HEK293 (cell line): ENCODE results near the gene CEACAM6.

Source experiments
- CTCF ChIA-PET: fragments of 350-600 bp; formaldehyde crosslinking; extraction: SDS; loops from one replicate; lab custom pipeline; 2021; ENCODE audit warnings: antibody characterized with exemption; lab: Yijun Ruan, JAX
- POLR2A ChIA-PET: fragments of 300-600 bp; formaldehyde crosslinking; extraction: SDS; loops from one replicate; lab custom pipeline; 2020; ENCODE audit warnings: antibody characterized with exemption, inconsistent platforms; lab: Yijun Ruan, JAX
- H3K27ac ChIP-seq: fragments of 200-500 bp; sonication (Bioruptor generic); 2 replicates; pipeline ENCODE4 v1.5.1; 2014; ENCODE audit warnings: low read depth, low read length, control low read depth, inconsistent platforms; ENCODE audit errors: extremely low read depth
- H3K36me3 ChIP-seq, 2 experiments: fragments of 200-500 bp in 1 of 2; sonication (Bioruptor generic) in 1 of 2; 1 replicate in 1 of 2; 2 replicates in 1 of 2; pipeline ENCODE4 v1.5.1; 2014 to 2017; ENCODE audit warnings: inconsistent platforms in 2 of 2, low read length in 2 of 2; ENCODE audit not compliant: control insufficient read depth in 2 of 2, insufficient read depth in 1 of 2
- H3K4me1 ChIP-seq: fragments of 200-500 bp; sonication (Bioruptor generic); 2 replicates; pipeline ENCODE4 v1.5.1; 2014; ENCODE audit warnings: mild to moderate bottlenecking, low read length, inconsistent platforms; ENCODE audit not compliant: control insufficient read depth, insufficient read depth
- H3K4me3 ChIP-seq: 2 replicates; pipeline ENCODE4 v1.5.1; 2011; ENCODE audit warnings: low read depth, mild to moderate bottlenecking, control low read depth, low read length, moderate library complexity
- H3K9me3 ChIP-seq: fragments of 200-500 bp; sonication (Bioruptor generic); 2 replicates; pipeline ENCODE4 v1.5.1; 2014; ENCODE audit warnings: low read depth, low read length, inconsistent platforms; ENCODE audit not compliant: control insufficient read depth, insufficient read depth
- GFI1B ChIP-seq: fragments of 450-650 bp; formaldehyde crosslinking; IDR thresholded peaks from 2 replicates; pipeline ENCODE4 v1.5.1; 2016; ENCODE audit warnings: missing biosample characterization, missing genetic modification characterization
- ZBTB10 ChIP-seq: fragments of 450-650 bp; formaldehyde crosslinking; IDR thresholded peaks from 2 replicates; pipeline ENCODE4 v1.5.1; 2016; ENCODE audit warnings: missing biosample characterization, missing genetic modification characterization
- ZNF510 ChIP-seq: fragments of 450-650 bp; formaldehyde crosslinking; IDR thresholded peaks from 2 replicates; pipeline ENCODE4 v1.5.1; 2018; ENCODE audit warnings: mild to moderate bottlenecking, missing genetic modification characterization, missing biosample characterization; ENCODE audit not compliant: insufficient replicate concordance
- ZNF529 ChIP-seq: fragments of 450-650 bp; formaldehyde crosslinking; IDR thresholded peaks from 2 replicates; pipeline ENCODE4 v1.5.1; 2017; ENCODE audit warnings: missing genetic modification characterization, missing biosample characterization; ENCODE audit not compliant: insufficient replicate concordance
- ZNF654 ChIP-seq: fragments of 450-650 bp; formaldehyde crosslinking; IDR thresholded peaks from 2 replicates; pipeline ENCODE4 v1.5.1; 2016; ENCODE audit warnings: low read depth, missing biosample characterization, missing genetic modification characterization
- ZNF660 ChIP-seq: fragments of 450-650 bp; IDR thresholded peaks from 2 replicates; pipeline ENCODE4 v1.5.1; 2018; ENCODE audit warnings: missing biosample characterization, mild to moderate bottlenecking, missing genetic modification characterization
- ZNF768 ChIP-seq: fragments of 450-650 bp; formaldehyde crosslinking; IDR thresholded peaks from 2 replicates; pipeline ENCODE4 v1.5.1; 2018; ENCODE audit warnings: missing biosample characterization, mild to moderate bottlenecking, missing genetic modification characterization
- TF ChIP-seq, protein P1 (sequence below): fragments of 450-650 bp; formaldehyde crosslinking; IDR thresholded peaks from 2 replicates; pipeline ENCODE4 v1.5.1; 2016; ENCODE audit warnings: missing biosample characterization, missing genetic modification characterization, borderline replicate concordance
- TF ChIP-seq, protein P2 (sequence below): fragments of 450-650 bp; formaldehyde crosslinking; IDR thresholded peaks from 2 replicates; pipeline ENCODE4 v1.5.1; 2016; ENCODE audit warnings: missing biosample characterization, missing genetic modification characterization
- TF ChIP-seq, protein P3 (sequence below): fragments of 450-650 bp; formaldehyde crosslinking; IDR thresholded peaks from 2 replicates; pipeline ENCODE4 v1.5.1; 2016; ENCODE audit warnings: missing biosample characterization, missing genetic modification characterization

Gene CEACAM6

DNA sequence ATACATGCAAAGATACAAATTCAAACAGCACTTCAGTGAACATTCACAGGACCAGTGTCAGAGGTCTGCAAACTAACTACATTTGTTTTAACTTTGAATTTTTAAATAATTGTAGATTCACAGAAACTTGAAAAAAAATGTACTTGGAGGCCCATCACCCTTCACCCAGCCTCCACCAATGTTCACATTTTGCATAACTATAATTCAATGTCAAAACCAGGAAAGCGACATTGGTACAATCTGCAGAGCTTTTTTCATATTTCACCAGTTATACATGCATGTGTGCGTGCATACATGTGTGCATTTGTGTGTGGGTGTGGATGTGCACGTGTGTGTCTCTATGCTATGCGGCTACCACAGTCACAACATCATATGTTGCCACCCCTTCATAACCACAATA, 60.0 kb downstream of the CEACAM6 start:
- ChIA-PET CTCF (interaction anchor here (1.3 to 13.3 kb wide), 4 partner anchors 20 to 63 kb away, joined by 3 to 202 read pairs (median 8); partner anchors contain the start of gene CEACAM3), POLR2A (no interaction called here)
- no peaks in the 10 kb centered on the region for H3K9me3 ChIP-seq

DNA sequence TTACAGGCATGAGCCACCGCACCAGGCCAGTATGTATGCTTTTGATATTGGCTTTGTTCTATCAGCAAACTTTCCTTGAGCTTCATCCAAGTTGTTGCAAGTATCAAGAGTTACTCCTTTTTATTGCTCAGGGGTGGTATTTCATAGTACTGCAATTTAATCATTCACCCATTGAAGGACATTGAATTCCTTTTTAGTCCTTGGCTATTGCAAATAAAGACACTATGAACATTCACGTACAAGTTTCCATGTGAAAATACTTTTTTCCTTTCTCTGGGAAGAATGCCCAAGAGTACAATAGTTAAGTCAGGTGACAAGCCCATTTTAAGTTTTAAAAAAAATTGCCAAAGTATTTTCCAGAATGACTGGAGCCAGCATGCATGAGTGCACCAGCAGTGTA, 61.4 kb downstream of the CEACAM6 start:
- Histone ChIP-seq H3K9me3 (no peaks in the 10 kb centered on the region), H3K27ac (no peak overlapping the region), H3K4me1 (no peaks in the 10 kb centered on the region), H3K4me3 (no peak overlapping the region), H3K36me3 (no peaks in the 10 kb centered on the region)
- TF ChIP-seq ZBTB10 (no peak), ZNF510 (tag by site-specific recombination) (no peak), GFI1B (tag by site-specific recombination) (no peak)
- ChIA-PET CTCF (interaction anchor here (0.5 to 13.3 kb wide), 4 partner anchors 22 to 246 kb away, joined by 3 to 202 read pairs (median 17); partner anchors contain the start of gene CEACAM3), POLR2A (no interaction called here)

More for the DNA sequence above, 60.0 kb downstream of the CEACAM6 start:
- no peak overlapping the region for H3K4me3 ChIP-seq
- H3K27ac ChIP-seq = no peak overlapping the region
- H3K36me3 ChIP-seq = no peaks in the 10 kb centered on the region
- peak; percentile 94 for TF ChIP-seq ZNF529 (tag by site-specific recombination)
- TF ChIP-seq, protein P1, sequence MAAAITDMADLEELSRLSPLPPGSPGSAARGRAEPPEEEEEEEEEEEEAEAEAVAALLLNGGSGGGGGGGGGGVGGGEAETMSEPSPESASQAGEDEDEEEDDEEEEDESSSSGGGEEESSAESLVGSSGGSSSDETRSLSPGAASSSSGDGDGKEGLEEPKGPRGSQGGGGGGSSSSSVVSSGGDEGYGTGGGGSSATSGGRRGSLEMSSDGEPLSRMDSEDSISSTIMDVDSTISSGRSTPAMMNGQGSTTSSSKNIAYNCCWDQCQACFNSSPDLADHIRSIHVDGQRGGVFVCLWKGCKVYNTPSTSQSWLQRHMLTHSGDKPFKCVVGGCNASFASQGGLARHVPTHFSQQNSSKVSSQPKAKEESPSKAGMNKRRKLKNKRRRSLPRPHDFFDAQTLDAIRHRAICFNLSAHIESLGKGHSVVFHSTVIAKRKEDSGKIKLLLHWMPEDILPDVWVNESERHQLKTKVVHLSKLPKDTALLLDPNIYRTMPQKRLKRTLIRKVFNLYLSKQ (tag by site-specific recombination) = no peak
- H3K4me1 ChIP-seq = no peaks in the 10 kb centered on the region

DNA sequence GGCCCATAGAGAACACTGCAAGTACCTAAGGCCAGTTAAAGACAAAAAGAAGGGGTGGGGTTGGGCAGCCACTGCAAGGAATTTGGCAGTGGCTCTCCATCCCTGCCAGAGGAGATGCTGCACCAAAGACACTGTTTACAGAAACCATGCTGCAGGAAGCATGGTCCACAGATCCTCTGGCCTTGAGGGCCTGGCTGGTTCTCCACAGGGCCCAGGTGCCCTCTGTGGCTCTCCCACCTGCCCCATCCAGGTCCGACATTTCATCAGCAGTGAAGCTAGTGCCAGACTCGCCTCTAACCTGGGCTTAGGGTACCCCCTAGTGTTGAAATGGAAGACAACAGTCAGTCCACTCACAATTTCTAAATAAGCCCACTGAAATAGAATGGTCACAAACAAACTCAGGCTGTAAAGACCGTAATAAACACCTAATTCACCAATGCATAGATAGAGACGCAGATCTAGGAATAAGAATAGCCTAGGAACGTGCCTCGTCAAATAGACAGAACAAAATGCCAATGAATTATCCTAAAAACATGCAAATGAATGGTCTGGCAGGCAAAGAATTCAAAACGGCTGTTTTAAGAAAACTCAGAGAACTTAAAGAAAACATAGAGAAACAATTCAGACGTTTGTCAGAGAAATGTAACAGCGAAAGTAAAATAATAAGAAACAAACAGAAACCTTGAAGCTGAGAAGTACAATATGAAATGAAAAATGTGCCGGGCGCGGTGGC, 65.8 kb downstream of the CEACAM6 start:
- ChIA-PET POLR2A (interaction anchor here (0.6 to 1.0 kb wide), 4 partner anchors 30 to 112 kb away, joined by 3 to 6 read pairs (median 3); no protein-coding TSS in a partner anchor), CTCF (interaction anchor here (0.6 to 13.3 kb wide), 34 partner anchors 9 to 531 kb away, joined by 3 to 202 read pairs (median 5); partner anchors contain the start of genes CEACAM3, CEACAM5 and CEACAM6)
- no peak overlapping the region for H3K4me3 ChIP-seq
- no peaks in the 10 kb centered on the region for H3K36me3 ChIP-seq
- H3K4me1 ChIP-seq = no peaks in the 10 kb centered on the region
- H3K9me3 ChIP-seq = no peaks in the 10 kb centered on the region
- TF ChIP-seq, protein P2, sequence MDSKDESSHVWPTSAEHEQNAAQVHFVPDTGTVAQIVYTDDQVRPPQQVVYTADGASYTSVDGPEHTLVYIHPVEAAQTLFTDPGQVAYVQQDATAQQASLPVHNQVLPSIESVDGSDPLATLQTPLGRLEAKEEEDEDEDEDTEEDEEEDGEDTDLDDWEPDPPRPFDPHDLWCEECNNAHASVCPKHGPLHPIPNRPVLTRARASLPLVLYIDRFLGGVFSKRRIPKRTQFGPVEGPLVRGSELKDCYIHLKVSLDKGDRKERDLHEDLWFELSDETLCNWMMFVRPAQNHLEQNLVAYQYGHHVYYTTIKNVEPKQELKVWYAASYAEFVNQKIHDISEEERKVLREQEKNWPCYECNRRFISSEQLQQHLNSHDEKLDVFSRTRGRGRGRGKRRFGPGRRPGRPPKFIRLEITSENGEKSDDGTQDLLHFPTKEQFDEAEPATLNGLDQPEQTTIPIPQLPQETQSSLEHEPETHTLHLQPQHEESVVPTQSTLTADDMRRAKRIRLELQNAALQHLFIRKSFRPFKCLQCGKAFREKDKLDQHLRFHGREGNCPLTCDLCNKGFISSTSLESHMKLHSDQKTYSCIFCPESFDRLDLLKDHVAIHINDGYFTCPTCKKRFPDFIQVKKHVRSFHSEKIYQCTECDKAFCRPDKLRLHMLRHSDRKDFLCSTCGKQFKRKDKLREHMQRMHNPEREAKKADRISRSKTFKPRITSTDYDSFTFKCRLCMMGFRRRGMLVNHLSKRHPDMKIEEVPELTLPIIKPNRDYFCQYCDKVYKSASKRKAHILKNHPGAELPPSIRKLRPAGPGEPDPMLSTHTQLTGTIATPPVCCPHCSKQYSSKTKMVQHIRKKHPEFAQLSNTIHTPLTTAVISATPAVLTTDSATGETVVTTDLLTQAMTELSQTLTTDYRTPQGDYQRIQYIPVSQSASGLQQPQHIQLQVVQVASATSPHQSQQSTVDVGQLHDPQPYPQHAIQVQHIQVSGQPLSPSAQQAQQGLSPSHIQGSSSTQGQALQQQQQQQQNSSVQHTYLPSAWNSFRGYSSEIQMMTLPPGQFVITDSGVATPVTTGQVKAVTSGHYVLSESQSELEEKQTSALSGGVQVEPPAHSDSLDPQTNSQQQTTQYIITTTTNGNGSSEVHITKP (tag by site-specific recombination) = peak; percentile 57
- TF ChIP-seq, protein P3, sequence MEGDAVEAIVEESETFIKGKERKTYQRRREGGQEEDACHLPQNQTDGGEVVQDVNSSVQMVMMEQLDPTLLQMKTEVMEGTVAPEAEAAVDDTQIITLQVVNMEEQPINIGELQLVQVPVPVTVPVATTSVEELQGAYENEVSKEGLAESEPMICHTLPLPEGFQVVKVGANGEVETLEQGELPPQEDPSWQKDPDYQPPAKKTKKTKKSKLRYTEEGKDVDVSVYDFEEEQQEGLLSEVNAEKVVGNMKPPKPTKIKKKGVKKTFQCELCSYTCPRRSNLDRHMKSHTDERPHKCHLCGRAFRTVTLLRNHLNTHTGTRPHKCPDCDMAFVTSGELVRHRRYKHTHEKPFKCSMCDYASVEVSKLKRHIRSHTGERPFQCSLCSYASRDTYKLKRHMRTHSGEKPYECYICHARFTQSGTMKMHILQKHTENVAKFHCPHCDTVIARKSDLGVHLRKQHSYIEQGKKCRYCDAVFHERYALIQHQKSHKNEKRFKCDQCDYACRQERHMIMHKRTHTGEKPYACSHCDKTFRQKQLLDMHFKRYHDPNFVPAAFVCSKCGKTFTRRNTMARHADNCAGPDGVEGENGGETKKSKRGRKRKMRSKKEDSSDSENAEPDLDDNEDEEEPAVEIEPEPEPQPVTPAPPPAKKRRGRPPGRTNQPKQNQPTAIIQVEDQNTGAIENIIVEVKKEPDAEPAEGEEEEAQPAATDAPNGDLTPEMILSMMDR (tag by site-specific recombination) = peak; percentile 86
- TF ChIP-seq ZNF654 (tag by site-specific recombination) = peak; percentile 91
- no peak for TF ChIP-seq ZNF768 (tag by site-specific recombination)
- TF ChIP-seq ZNF660 (tag by site-specific recombination) = 0 out of 2 replicates have a peak, but pooled peaks have one; percentile 49
- H3K27ac ChIP-seq = no peak overlapping the region
